ENCODE measurements around the gene ASPN. TPM values are rescaled to one million over a fixed set of nuclear protein-coding genes. Genes with fewer than 3 reads are reported as not detected.

ASPN gene
- 10 to 100 TPM in 7 of 9 donors, 1 to 10 TPM in 2; 6.6 to 36.3 (median 18.0) TPM for total RNA-seq
- 1 to 10 TPM; 4.6 to 8.0 TPM for polyA plus RNA-seq
- long read RNA-seq, donor 1, transcript ASPN-202 (8 exons, 2,470 nt): major isoform, 14 of 14 reads
- long read RNA-seq, donor 1, partial matches to known transcripts: 0 of 14 reads
- long read RNA-seq, donor 1, other reads (novel, unspliced or antisense): 0 of 14 reads
- long read RNA-seq, donor 2, transcript ASPN-202 (8 exons, 2,470 nt): major isoform, 9 of 10 reads
- long read RNA-seq, donor 2, partial matches to known transcripts: 0 of 10 reads
- long read RNA-seq, donor 2, other reads (novel, unspliced or antisense): 0 of 10 reads
- long read RNA-seq, donor 3, transcript ASPN-202 (8 exons, 2,470 nt): major isoform, 20 of 22 reads
- long read RNA-seq, donor 3, partial matches to known transcripts: 1 of 22 reads
- long read RNA-seq, donor 3, other reads (novel, unspliced or antisense): 1 of 22 reads

DNA sequence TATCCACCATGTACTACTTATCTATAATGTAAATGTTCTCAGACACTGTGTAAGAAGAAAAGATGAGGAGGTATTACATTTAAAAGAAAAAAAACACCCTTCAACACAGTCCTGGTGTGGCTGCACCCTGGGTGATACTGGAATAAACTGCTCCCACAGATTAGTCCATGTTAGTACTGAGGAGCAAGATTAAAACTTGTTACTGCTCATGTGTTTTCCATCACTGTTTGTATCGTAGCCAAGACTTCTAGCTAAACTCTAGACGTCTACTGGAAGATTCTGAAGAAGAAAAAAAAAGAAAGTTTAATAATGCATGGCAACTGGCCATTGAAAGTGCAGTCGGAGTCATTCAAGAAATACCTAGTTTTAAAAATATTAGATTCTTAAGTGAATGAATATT lies at the start of gene ASPN:
ASPN (minus strand) TSS at position 178 of the 400 bp plus-strand sequence.
- peak within 1 kb of the TSS in 11 of 12 donors; percentile 5 to 60 (median 33) for H3K4me3 ChIP-seq
- H3K4me1 ChIP-seq: peaks cover 0 to 53% (median 23%) of the 10 kb centered on the region in 12 donors
- DNase-seq: no peak
- no peaks in the 10 kb centered on the region for H3K36me3 ChIP-seq
- WGBS, 4 donors: 26 to 34% (median 30%) methylated on average over 3 of the region's 3 CpGs
- intact Hi-C loops (cut with DNase I): loop anchor here in 4 of 10 donors (5.0 to 10.0 kb wide), 5 partner anchors 50 to 132 kb away; partner anchors contain the start of gene ECM2 (in 1 of the 4)
- no peaks in the 10 kb centered on the region for H3K27me3 ChIP-seq
- peak; percentile 62 to 73 (median 70) for ATAC-seq
- H3K9me3 ChIP-seq: no peaks in the 10 kb centered on the region
- TF ChIP-seq POLR2A (IDR thresholded peaks at IDR 0.05) (no peak), CTCF (IDR thresholded peaks at IDR 0.05) (no peak)
- peak within 1 kb of the TSS; percentile 31 to 85 (median 72) for H3K27ac ChIP-seq

GRCh38 chr9:92530893-92531292 lies 48.6 kb upstream of the ASPN start:
- Histone ChIP-seq H3K27ac (no peak overlapping the region), H3K4me1 (peaks cover 0 to 27% (median 3%) of the 10 kb centered on the region in 12 donors), H3K9me3 (peaks cover 0 to 51% (median 0%) of the 10 kb centered on the region in 12 donors), H3K36me3 (no peaks in the 10 kb centered on the region), H3K4me3 (no peak overlapping the region), H3K27me3 (no peaks in the 10 kb centered on the region)
- ATAC-seq (no peak), DNase-seq (no peak)
- intact Hi-C loops (cut with DNase I): loop anchor here in 2 of 10 donors (5.0 to 10.0 kb wide), 4 partner anchors 46 to 76 kb away; partner anchors contain the start of gene ASPN (in 2 of the 2)
- TF ChIP-seq POLR2A (IDR thresholded peaks at IDR 0.05) (no peak), CTCF (IDR thresholded peaks at IDR 0.05) (no peak)

GRCh38 chr9:92529124-92529523 lies 46.8 kb upstream of the ASPN start:
- Histone ChIP-seq H3K4me1 (peaks cover 0 to 18% (median 0%) of the 10 kb centered on the region in 12 donors), H3K4me3 (no peak overlapping the region), H3K9me3 (peaks cover 0 to 48% (median 0%) of the 10 kb centered on the region in 12 donors), H3K27ac (peak overlapping the region in 7 of 12 donors; percentile 30 to 71 (median 53)), H3K27me3 (no peaks in the 10 kb centered on the region), H3K36me3 (no peaks in the 10 kb centered on the region)
- no peak for DNase-seq
- intact Hi-C loops (cut with DNase I): loop anchor here in 1 of 10 donors (10.0 kb wide), 1 partner anchor 84 kb away; no protein-coding TSS in a partner anchor
- 93 to 98% (median 96%) methylated on average over 3 of the region's 3 CpGs for WGBS, 4 donors
- no peak for ATAC-seq
- TF ChIP-seq POLR2A (IDR thresholded peaks at IDR 0.05) (no peak), CTCF (IDR thresholded peaks at IDR 0.05) (no peak)

DNA sequence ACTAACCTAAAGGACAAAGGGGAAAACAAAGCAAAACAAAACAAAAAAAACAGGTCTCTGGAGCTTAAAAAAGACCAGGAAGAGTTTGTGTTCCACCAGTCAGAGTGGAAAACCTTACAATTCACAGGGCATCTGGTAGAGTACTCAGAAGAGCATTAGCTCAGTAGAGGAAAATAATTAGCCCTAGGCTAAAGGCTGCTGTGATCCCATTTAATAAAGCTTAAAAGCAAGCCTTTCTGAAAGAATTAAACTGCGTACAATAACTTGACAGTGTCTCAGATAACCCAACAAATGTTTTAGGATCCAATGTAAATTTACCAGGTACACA lies 46.2 kb upstream of the ASPN start:
- DNase-seq (no peak), ATAC-seq (peak; percentile 39 to 84 (median 63))
- 50 to 65% (median 53%) methylated on average over 1 of the region's 1 CpG for WGBS, 4 donors
- Histone ChIP-seq H3K27me3 (no peaks in the 10 kb centered on the region), H3K9me3 (peaks cover 0 to 42% (median 0%) of the 10 kb centered on the region in 12 donors), H3K36me3 (no peaks in the 10 kb centered on the region), H3K4me1 (peaks cover 0 to 16% (median 0%) of the 10 kb centered on the region in 12 donors), H3K4me3 (no peak overlapping the region), H3K27ac (peak overlapping the region in 10 of 12 donors; percentile 4 to 71 (median 42))
- TF ChIP-seq POLR2A (IDR thresholded peaks at IDR 0.05) (no peak), CTCF (IDR thresholded peaks at IDR 0.05) (no peak)
- intact Hi-C loops (cut with DNase I): loop anchor here in 1 of 10 donors (10.0 kb wide), 1 partner anchor 84 kb away; no protein-coding TSS in a partner anchor
